ENCODE measurements around the gene BBS7. TPM values are rescaled to one million over a fixed set of nuclear protein-coding genes. Genes with fewer than 3 reads are reported as not detected.

The BBS7 gene
- total RNA-seq, result 20.0 and 22.2 TPM in 2 replicates
- 13.4 and 21.7 TPM in 2 replicates for polyA plus RNA-seq
- polyA plus RNA-seq (2011; cell fraction: cytosol; rRNA removed), result 23.5 and 28.3 TPM in 2 replicates
- 21.9 and 26.3 TPM in 2 replicates for polyA plus RNA-seq (2011; cell fraction: nucleus; rRNA removed)
- polyA plus RNA-seq (2012), result 15.9 and 21.9 TPM in 2 replicates
- 9.0 and 13.7 TPM in 2 replicates for polyA minus RNA-seq
- polyA minus RNA-seq (2011; cell fraction: cytosol; rRNA and poly(A)+ RNA removed), result 14.1 TPM
- polyA minus RNA-seq (2011; cell fraction: nucleus; rRNA and poly(A)+ RNA removed), result 12.3 and 12.6 TPM in 2 replicates
- percentile 58 among the genes with signal in this experiment for Bru-seq, nascent RNA
- percentile 64 among the genes with signal in this experiment for BruChase-seq, experiment 1, labeled RNA remaining after a 6-hour chase
- percentile 64 among the genes with signal in this experiment for BruChase-seq, experiment 2, labeled RNA remaining after a 2-hour chase
- long read RNA-seq, transcript BBS7-204 (18 exons, 2,570 nt), result minor isoform, 7 of 69 reads
- long read RNA-seq, transcript BBS7-202 (4 exons, 725 nt), result major isoform, 27 of 69 reads
- long read RNA-seq, transcript BBS7-201 (19 exons, 3,752 nt), result minor isoform, 17 of 69 reads
- long read RNA-seq, partial matches to known transcripts, result 12 of 69 reads
- long read RNA-seq, other reads (novel, unspliced or antisense), result 6 of 69 reads

GRCh38 chr4:121869841-121870822 lies at the start of gene BBS7:
TSS of gene BBS7 (minus strand) at chr4:121870474. CDS start at chr4:121870313, 161 bp downstream.
- TF ChIP-seq CTCF (IDR thresholded peaks at IDR 0.05; ENCODE audit: extremely low read depth in 1 of 2, insufficient read depth in 1 of 2, low read depth in 1 of 2, low read length in 2 of 2) (no peak), MAX (IDR thresholded peaks at IDR 0.05; ENCODE audit: insufficient read depth, insufficient read length) (no peak), EZH2 (IDR thresholded peaks at IDR 0.05; ENCODE audit: borderline replicate concordance, low read depth, low read length, severe bottlenecking) (no peak), MYC (IDR thresholded peaks at IDR 0.05; ENCODE audit: low read depth, low read length) (no peak), POLR2AphosphoS5 (IDR thresholded peaks at IDR 0.05; ENCODE audit: insufficient read depth, low read depth, low read length) (peak; percentile 91), POLR2A (IDR thresholded peaks at IDR 0.05; ENCODE audit: low read depth, low read length) (peak; percentile 96), JUN (IDR thresholded peaks at IDR 0.05; ENCODE audit: borderline replicate concordance, insufficient read depth, insufficient read length, low read depth) (no peak), GATA2 (IDR thresholded peaks at IDR 0.05; ENCODE audit: insufficient read depth, insufficient read length, low read depth, low read length) (no peak), FOS (IDR thresholded peaks at IDR 0.05; ENCODE audit: borderline replicate concordance, insufficient read depth, low read length) (no peak)
- H4K20me1 ChIP-seq (replicated peaks; ENCODE audit: control insufficient read depth, extremely low read depth, insufficient read depth, low read length), result no peaks in the 10 kb centered on the region
- no peaks in the 10 kb centered on the region for H3K9me3 ChIP-seq (replicated peaks; ENCODE audit: control insufficient read depth, insufficient read depth, low read length)
- H3K4me2 ChIP-seq (ENCODE audit: insufficient read depth, low read length), result peak within 1 kb of the TSS; percentile 84
- peak within 1 kb of the TSS; percentile 95 for H2AFZ ChIP-seq (ENCODE audit: low read depth, low read length)
- dilution Hi-C loops (cut with MboI; ENCODE audit: extremely low pct_ligation_motif_present, low sequenced_read_pairs), result no loop called here
- peak within 1 kb of the TSS; percentile 78 for H3K9ac ChIP-seq (replicated peaks; ENCODE audit: extremely low read depth, insufficient read depth, low read length)
- intact Hi-C loops (cut with micrococcal nuclease), result loop anchor here (1.0 kb wide), 2 partner anchors 46 to 69 kb away; partner anchors contain the start of gene EXOSC9
- FAIRE-seq (peak; percentile 96), DNase-seq (ENCODE audit: low read depth, low spot score) (peak; percentile 99)
- peaks cover 5% of the 10 kb centered on the region for H3K9me1 ChIP-seq (replicated peaks; ENCODE audit: control insufficient read depth, extremely low read depth, insufficient read depth, low read length)
- H3K4me3 ChIP-seq (replicated peaks in 1 of 3; ENCODE audit: insufficient read depth in 1 of 3, low read depth in 1 of 3, low read length in 3 of 3), result peak within 1 kb of the TSS; percentile 76 to 84 (median 80)
- no peaks in the 10 kb centered on the region for H3K36me3 ChIP-seq (ENCODE audit: control insufficient read depth in 2 of 2, extremely low read depth in 1 of 2, insufficient read depth in 2 of 2, low read length in 2 of 2)
- H3K4me1 ChIP-seq (ENCODE audit: control insufficient read depth, extremely low read depth, insufficient read depth, low read length), result peaks cover 10% of the 10 kb centered on the region
- H3K27ac ChIP-seq (ENCODE audit: insufficient read depth, low read depth, low read length), result peak within 1 kb of the TSS; percentile 58
- TSS peak; percentile 51 for BruUV-seq (replicated peaks)
- CTCF ChIA-PET, result interaction anchor here (0.7 to 1.5 kb wide), 10 partner anchors 14 to 499 kb away, joined by 3 to 6 read pairs (median 3); partner anchors contain the start of gene CCNA2
- no peaks in the 10 kb centered on the region for H3K27me3 ChIP-seq (ENCODE audit: control insufficient read depth in 2 of 2, insufficient read depth in 2 of 2, low read length in 2 of 2)
- H3K79me2 ChIP-seq (ENCODE audit: control insufficient read depth, insufficient read depth, low read length), result peaks cover 5% of the 10 kb centered on the region
- POLR2A ChIA-PET, result interaction anchor here (0.6 to 0.9 kb wide), 2 partner anchors 8 to 668 kb away, joined by 4 to 7 read pairs; no protein-coding TSS in a partner anchor
